Loucy (cell line): Measurements from ENCODE around the gene FPR2.

ENCODE experiments used
- H2AFZ ChIP-seq: fragments of 200-600 bp; sonication (generic); 2 replicates; pipeline ENCODE4 v1.6.0; 2016; ENCODE audit warnings: antibody characterized with exemption, mild to moderate bottlenecking, low read length, moderate library complexity
- H3F3A ChIP-seq: fragments of 200-600 bp; 2 replicates; pipeline ENCODE4 v1.6.0; 2016; ENCODE audit warnings: antibody characterized with exemption, low read depth, mild to moderate bottlenecking
- H3K27me3 ChIP-seq: fragments of 200-600 bp; sonication (generic); 2 replicates; pipeline ENCODE4 v1.6.1; 2014; ENCODE audit warnings: low read length, mild to moderate bottlenecking; ENCODE audit not compliant: insufficient read depth, poor library complexity, severe bottlenecking
- H3K36me3 ChIP-seq: fragments of 200-600 bp; sonication (generic); 2 replicates; pipeline ENCODE4 v1.6.1; 2016; ENCODE audit warnings: low read length; ENCODE audit not compliant: insufficient read depth
- H3K4me1 ChIP-seq: fragments of 200-600 bp; sonication (generic); 2 replicates; pipeline ENCODE4 v1.5.1; 2014; ENCODE audit warnings: low read length, mild to moderate bottlenecking; ENCODE audit not compliant: insufficient read depth, poor library complexity, severe bottlenecking
- H3K4me2 ChIP-seq: fragments of 200-600 bp; sonication (generic); 2 replicates; pipeline ENCODE4 v1.6.0; 2014; ENCODE audit warnings: antibody characterized with exemption, low read length, low read depth, mild to moderate bottlenecking; ENCODE audit not compliant: poor library complexity, severe bottlenecking
- H3K4me3 ChIP-seq: fragments of 200-600 bp; sonication (generic); 2 replicates; pipeline ENCODE4 v1.5.1; 2014; ENCODE audit warnings: low read length, mild to moderate bottlenecking, mixed read lengths; ENCODE audit not compliant: poor library complexity, severe bottlenecking
- H3K79me2 ChIP-seq: fragments of 200-600 bp; sonication (generic); 2 replicates; pipeline ENCODE4 v1.6.1; 2014; ENCODE audit warnings: low read length; ENCODE audit not compliant: insufficient read depth
- H3K9ac ChIP-seq: fragments of 200-600 bp; sonication (generic); 2 replicates; pipeline ENCODE4 v1.6.0; 2014; ENCODE audit warnings: mild to moderate bottlenecking, low read depth, low read length, moderate library complexity; ENCODE audit not compliant: poor library complexity, severe bottlenecking
- H3K9me2 ChIP-seq: fragments of 200-600 bp; sonication (generic); replicated peaks from 2 replicates; pipeline ENCODE4 v1.6.1; 2016; ENCODE audit warnings: low read depth, low read length, mixed read lengths
- H3K9me3 ChIP-seq: fragments of 200-600 bp; sonication (generic); 2 replicates; pipeline ENCODE4 v1.6.1; 2014; ENCODE audit warnings: mild to moderate bottlenecking, antibody characterized with exemption, low read length, low read depth; ENCODE audit not compliant: insufficient read depth
- H4K20me1 ChIP-seq: fragments of 200-600 bp; sonication (generic); 2 replicates; pipeline ENCODE4 v1.6.0; 2014; ENCODE audit warnings: antibody characterized with exemption, low read length, mild to moderate bottlenecking; ENCODE audit not compliant: insufficient read depth, poor library complexity, severe bottlenecking
- CTCF ChIP-seq: fragments of 200-600 bp; sonication (generic); conservative IDR thresholded peaks from 2 replicates; pipeline ENCODE4 v1.5.1; 2014; ENCODE audit warnings: mild to moderate bottlenecking, antibody characterized with exemption, low read length
- EZH2phosphoT487 ChIP-seq: fragments of 200-600 bp; IDR thresholded peaks from 2 replicates; pipeline ENCODE4 v1.6.1; 2018; ENCODE audit warnings: antibody characterized with exemption, mild to moderate bottlenecking, moderate library complexity, borderline replicate concordance

The FPR2 gene

GRCh38 chr19:51815043-51815442 is 54.1 kb downstream of the FPR2 start:
- H3K9me3 ChIP-seq = no peaks in the 10 kb centered on the region
- H3K4me2 ChIP-seq = no peak overlapping the region
- no peaks in the 10 kb centered on the region for H4K20me1 ChIP-seq
- no peak overlapping the region for H3K9ac ChIP-seq
- no peak overlapping the region for H2AFZ ChIP-seq
- H3K79me2 ChIP-seq = no peaks in the 10 kb centered on the region
- no peak overlapping the region for H3K4me3 ChIP-seq
- no peaks in the 10 kb centered on the region for H3K36me3 ChIP-seq
- H3K27me3 ChIP-seq = no peaks in the 10 kb centered on the region
- no peaks in the 10 kb centered on the region for H3F3A ChIP-seq
- H3K9me2 ChIP-seq = no peaks in the 10 kb centered on the region
- no peak for TF ChIP-seq CTCF
- TF ChIP-seq EZH2phosphoT487 = no peak
- H3K4me1 ChIP-seq = no peaks in the 10 kb centered on the region

- no peak overlapping the region for H3K4me3 ChIP-seq
- H3K4me2 ChIP-seq = no peak overlapping the region
- no peaks in the 10 kb centered on the region for H4K20me1 ChIP-seq
- no peaks in the 10 kb centered on the region for H3K4me1 ChIP-seq
- H3K27me3 ChIP-seq = no peaks in the 10 kb centered on the region
- TF ChIP-seq CTCF = no peak
- TF ChIP-seq EZH2phosphoT487 = no peak
- H3F3A ChIP-seq = no peaks in the 10 kb centered on the region
- no peaks in the 10 kb centered on the region for H3K9me2 ChIP-seq
- H3K36me3 ChIP-seq = no peaks in the 10 kb centered on the region
- no peak overlapping the region for H2AFZ ChIP-seq
- H3K9ac ChIP-seq = no peak overlapping the region
- no peaks in the 10 kb centered on the region for H3K79me2 ChIP-seq
- H3K9me3 ChIP-seq = no peaks in the 10 kb centered on the region; the same call in 1 of the 2 replicates
These were observed 55.7 kb downstream of the FPR2 start for GRCh38 chr19:51816711-51817110.

GRCh38 chr19:51820011-51820410 is 59.0 kb downstream of the FPR2 start:
- Histone ChIP-seq H3K9ac (no peak overlapping the region), H4K20me1 (no peaks in the 10 kb centered on the region), H3K4me1 (no peaks in the 10 kb centered on the region), H3F3A (no peaks in the 10 kb centered on the region), H3K9me2 (no peaks in the 10 kb centered on the region), H2AFZ (no peak overlapping the region), H3K27me3 (no peaks in the 10 kb centered on the region), H3K9me3 (no peaks in the 10 kb centered on the region; the same call in 1 of the 2 replicates), H3K79me2 (no peaks in the 10 kb centered on the region), H3K36me3 (no peaks in the 10 kb centered on the region), H3K4me2 (no peak overlapping the region), H3K4me3 (no peak overlapping the region)
- TF ChIP-seq EZH2phosphoT487 = no peak
- TF ChIP-seq CTCF = no peak
